CD14-positive monocyte (primary cell): ENCODE measurements around the gene EZH2. TPM values are rescaled to one million over a fixed set of nuclear protein-coding genes. Genes with fewer than 3 reads are reported as not detected.

Source experiments
- DNase-seq, 3 donors: peaks; one replicate each; pipeline ENCODE4 v3.0.0-alpha.2; 2011 to 2022
- H2AFZ ChIP-seq: 2 replicates; pipeline ENCODE4 v1.6.0; 2012; ENCODE audit warnings: mild to moderate bottlenecking, low read depth, low read length, inconsistent platforms; ENCODE audit not compliant: insufficient read depth, poor library complexity, severe bottlenecking
- H3K27ac ChIP-seq, 2 donors: 1 replicate in 1 of 2; 2 replicates in 1 of 2; pipeline ENCODE4 v1.5.1; 2012 to 2013; ENCODE audit warnings: low read length in 2 of 2, control low read depth in 1 of 2, inconsistent platforms in 1 of 2, low read depth in 1 of 2, mild to moderate bottlenecking in 1 of 2
- H3K27me3 ChIP-seq, 2 donors: one replicate each; pipeline versions ENCODE4 v1.6.0 to v1.6.1; 2011 to 2013; ENCODE audit warnings: low read length in 2 of 2; ENCODE audit not compliant: control insufficient read depth in 2 of 2, insufficient read depth in 2 of 2
- H3K36me3 ChIP-seq, 2 donors: replicated peaks in 1 of 2; 1 replicate in 1 of 2; 2 replicates in 1 of 2; pipeline versions ENCODE4 v1.5.1 to v1.6.1; 2012 to 2013; ENCODE audit warnings: low read length in 2 of 2, control low read depth in 1 of 2, inconsistent platforms in 1 of 2, mild to moderate bottlenecking in 1 of 2; ENCODE audit not compliant: insufficient read depth in 2 of 2, control insufficient read depth in 1 of 2
- H3K4me1 ChIP-seq, 2 donors: 1 replicate in 1 of 2; 2 replicates in 1 of 2; pipeline versions ENCODE4 v1.5.1 to v1.6.1; 2012 to 2013; ENCODE audit warnings: low read length in 2 of 2, control low read depth in 1 of 2, inconsistent platforms in 1 of 2, mild to moderate bottlenecking in 1 of 2, moderate library complexity in 1 of 2; ENCODE audit not compliant: insufficient read depth in 2 of 2, control insufficient read depth in 1 of 2
- H3K4me2 ChIP-seq: replicated peaks from 2 replicates; pipeline ENCODE3; 2012; ENCODE audit warnings: low read length, moderate library complexity, mild to moderate bottlenecking; ENCODE audit not compliant: poor library complexity, severe bottlenecking; ENCODE audit errors: extremely low read depth
- H3K4me3 ChIP-seq, 3 experiments: fragments of 200-600 bp in 1 of 3; sonication (generic) in 1 of 3; replicated peaks in 1 of 3; 1 replicate in 2 of 3; 2 replicates in 1 of 3; pipeline ENCODE4 v1.5.1; 2011 to 2013; ENCODE audit warnings: low read length in 3 of 3, mild to moderate bottlenecking in 3 of 3, control low read depth in 2 of 3, low read depth in 2 of 3, inconsistent platforms in 1 of 3, moderate library complexity in 1 of 3
- H3K79me2 ChIP-seq: 2 replicates; pipeline ENCODE4 v1.6.0; 2012; ENCODE audit warnings: mild to moderate bottlenecking, control low read depth, inconsistent platforms, low read length, moderate library complexity; ENCODE audit not compliant: insufficient read depth
- H3K9ac ChIP-seq: 2 replicates; pipeline ENCODE4 v1.6.0; 2017; ENCODE audit warnings: low read length, mild to moderate bottlenecking; ENCODE audit not compliant: insufficient read depth, poor library complexity, severe bottlenecking
- H3K9me3 ChIP-seq, 2 donors: replicated peaks in 1 of 2; 1 replicate in 1 of 2; 2 replicates in 1 of 2; pipeline versions ENCODE4 v1.5.1 to v1.6.1; 2012 to 2013; ENCODE audit warnings: low read length in 2 of 2, control low read depth in 1 of 2; ENCODE audit not compliant: control insufficient read depth in 1 of 2, insufficient read depth in 1 of 2
- H4K20me1 ChIP-seq: 2 replicates; pipeline ENCODE4 v1.6.0; 2012; ENCODE audit warnings: mild to moderate bottlenecking, low read length, control low read depth, moderate library complexity; ENCODE audit not compliant: insufficient read depth
- H3K27ac Mint-ChIP-seq, 7 donors: one replicate each; pipeline ENCODE4 v1.8.0; 2020; ENCODE audit warnings: mild to moderate bottlenecking in 7 of 7, mixed read lengths in 7 of 7, moderate library complexity in 6 of 7, inconsistent platforms in 2 of 7
- H3K27me3 Mint-ChIP-seq, 3 donors: one replicate each; pipeline ENCODE4 v1.8.0; 2021 to 2022; ENCODE audit warnings: low read depth in 3 of 3, mild to moderate bottlenecking in 3 of 3, mixed read lengths in 3 of 3, moderate library complexity in 3 of 3, inconsistent platforms in 1 of 3
- H3K36me3 Mint-ChIP-seq, 2 donors: one replicate each; pipeline ENCODE4 v1.8.0; 2020; ENCODE audit warnings: mixed read lengths in 2 of 2, inconsistent platforms in 1 of 2, mild to moderate bottlenecking in 1 of 2
- H3K4me1 Mint-ChIP-seq: one replicate; pipeline ENCODE4 v1.8.0; 2020; ENCODE audit warnings: mild to moderate bottlenecking, mixed read lengths
- H3K4me3 Mint-ChIP-seq, 2 donors: one replicate each; pipeline ENCODE4 v1.8.0; 2020; ENCODE audit warnings: mild to moderate bottlenecking in 2 of 2, mixed read lengths in 2 of 2, moderate library complexity in 1 of 2
- H3K9me3 Mint-ChIP-seq, 7 donors: one replicate each; pipeline ENCODE4 v1.8.0; 2020 to 2022; ENCODE audit warnings: mixed read lengths in 7 of 7, mild to moderate bottlenecking in 6 of 7, moderate library complexity in 6 of 7, inconsistent platforms in 2 of 7
- CTCF ChIP-seq: fragments of 200-600 bp; IDR thresholded peaks from one replicate; pipeline ENCODE4 v1.8.0; 2022; ENCODE audit warnings: antibody characterized with exemption, mild to moderate bottlenecking
- WGBS: methylation state at CpG from one replicate; pipeline ENCODE4 v1.1.5; 2013; ENCODE audit warnings: missing lambda C conversion rate; ENCODE audit not compliant: insufficient coverage; 5-methylcytosine and 5-hydroxymethylcytosine counted together
- intact Hi-C, 2 donors: fragments of 100-400 bp; cut with micrococcal nuclease; formaldehyde crosslinking; loops; one replicate each; pipeline versions ENCODE4 v1.15.0 to v1.15.1; 2023
- polyA plus RNA-seq, 3 donors: library from polyadenylated mRNA; depleted of rRNA in 1 of 3; unstranded in 2 of 3; stranded (reverse) in 1 of 3; fragments of 300-500 nt in 2 of 3; fragments of >200 nt in 1 of 3; fragmentation: Illumina TruSeq in 2 of 3; gene quantifications; 1 replicate in 2 of 3; 2 replicates in 1 of 3; pipeline ENCODE4 v1.2.3, GENCODE V29; 2012 to 2021

The EZH2 gene
- polyA plus RNA-seq, 3 donors: 1.3 to 6.1 (median 1.6) TPM

DNA sequence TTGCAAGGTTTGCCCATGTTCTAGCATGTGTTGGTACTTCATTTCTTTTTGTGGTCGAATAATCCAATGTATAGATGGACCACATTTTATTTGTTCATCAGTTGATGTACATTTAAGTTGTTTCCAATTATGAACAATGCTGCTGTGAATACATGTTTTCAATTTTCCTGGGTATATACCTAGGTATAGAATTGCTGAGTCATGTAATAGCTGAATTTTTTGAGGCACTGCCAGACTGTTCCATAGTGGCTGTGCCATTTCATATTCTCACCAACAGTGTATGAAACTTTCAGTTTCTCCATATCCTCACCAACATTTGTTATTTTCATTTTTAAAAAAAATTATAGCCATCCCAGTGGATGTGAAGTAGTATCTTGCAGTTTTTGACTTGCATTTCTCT lies 90.5 kb downstream of the EZH2 start:
- peaks cover 0 to under 1% (median 0%) of the 10 kb centered on the region in 7 donors for H3K9me3 Mint-ChIP-seq
- WGBS: no CpG with 5 or more reads among the region's 1 CpG
- no peaks in the 10 kb centered on the region for H3K4me1 ChIP-seq
- H3K4me3 ChIP-seq: no peak overlapping the region
- no peaks in the 10 kb centered on the region for H3K27me3 Mint-ChIP-seq
- no peaks in the 10 kb centered on the region for H4K20me1 ChIP-seq
- no peaks in the 10 kb centered on the region for H3K27me3 ChIP-seq
- H3K36me3 Mint-ChIP-seq: peaks cover 85 to 97% of the 10 kb centered on the region in 2 donors
- H3K4me1 Mint-ChIP-seq: no peaks in the 10 kb centered on the region
- H3K4me2 ChIP-seq: no peak overlapping the region
- DNase-seq: no peak
- H2AFZ ChIP-seq: no peak overlapping the region
- no peak overlapping the region for H3K9ac ChIP-seq
- no peak for TF ChIP-seq CTCF
- H3K79me2 ChIP-seq: no peaks in the 10 kb centered on the region
- H3K9me3 ChIP-seq: no peaks in the 10 kb centered on the region
- H3K27ac Mint-ChIP-seq: peak overlapping the region in 1 of 7 donors; percentile 1
- H3K36me3 ChIP-seq: peaks cover 82 to 100% of the 10 kb centered on the region in 2 donors
- intact Hi-C loops: no loop called here
- no peak overlapping the region for H3K4me3 Mint-ChIP-seq
- no peak overlapping the region for H3K27ac ChIP-seq

DNA sequence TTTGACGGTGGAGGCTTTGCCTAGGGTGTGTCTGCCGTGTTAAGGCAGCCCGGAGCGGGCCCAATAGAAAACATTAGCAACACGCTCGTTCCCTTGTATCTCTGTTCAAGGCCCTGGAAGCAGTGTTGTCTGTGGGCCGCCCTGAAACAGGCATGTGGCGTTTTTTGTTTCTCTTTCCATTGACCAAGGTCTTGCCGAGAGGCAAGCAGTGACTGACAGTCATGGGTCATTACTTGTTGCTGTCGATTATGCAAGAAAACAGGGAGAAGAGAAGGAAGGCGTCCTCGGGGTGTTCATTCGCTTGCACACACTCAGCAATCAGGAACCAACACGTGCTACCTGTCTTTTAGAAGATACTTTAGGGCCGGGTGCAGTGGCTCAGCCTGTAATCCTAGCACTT lies 92.5 kb downstream of the EZH2 start:
- no peak overlapping the region for H3K9ac ChIP-seq
- H3K9me3 ChIP-seq: no peaks in the 10 kb centered on the region
- Mint-ChIP-seq H3K9me3 (no peaks in the 10 kb centered on the region), H3K4me1 (no peaks in the 10 kb centered on the region), H3K4me3 (no peak overlapping the region), H3K36me3 (peaks cover 84 to 95% of the 10 kb centered on the region in 2 donors), H3K27me3 (no peaks in the 10 kb centered on the region), H3K27ac (peak overlapping the region in 2 of 7 donors; percentile 60 to 84)
- H3K27me3 ChIP-seq: no peaks in the 10 kb centered on the region
- H3K79me2 ChIP-seq: no peaks in the 10 kb centered on the region
- TF ChIP-seq CTCF: no peak
- WGBS: 84% methylated on average over 15 of the region's 15 CpGs
- DNase-seq: no peak
- no peak overlapping the region for H3K27ac ChIP-seq
- no peak overlapping the region for H2AFZ ChIP-seq
- H3K4me2 ChIP-seq: no peak overlapping the region
- peaks cover 83 to 100% of the 10 kb centered on the region in 2 donors for H3K36me3 ChIP-seq
- no peaks in the 10 kb centered on the region for H3K4me1 ChIP-seq
- intact Hi-C loops: no loop called here
- H3K4me3 ChIP-seq: no peak overlapping the region
- no peaks in the 10 kb centered on the region for H4K20me1 ChIP-seq
